Stimulated activated CD4-positive, alpha-beta T cell treated with anti-CD3 and anti-CD28 coated beads, Interleukin-2, amount 100 ng/mL, for 48 hours (primary cell): ENCODE measurements around the gene ART3.

Experiments
- DNase-seq, 2 donors: peaks; one replicate each; pipeline ENCODE4 v3.0.0-alpha.2; 2020

ART3 gene

DNA sequence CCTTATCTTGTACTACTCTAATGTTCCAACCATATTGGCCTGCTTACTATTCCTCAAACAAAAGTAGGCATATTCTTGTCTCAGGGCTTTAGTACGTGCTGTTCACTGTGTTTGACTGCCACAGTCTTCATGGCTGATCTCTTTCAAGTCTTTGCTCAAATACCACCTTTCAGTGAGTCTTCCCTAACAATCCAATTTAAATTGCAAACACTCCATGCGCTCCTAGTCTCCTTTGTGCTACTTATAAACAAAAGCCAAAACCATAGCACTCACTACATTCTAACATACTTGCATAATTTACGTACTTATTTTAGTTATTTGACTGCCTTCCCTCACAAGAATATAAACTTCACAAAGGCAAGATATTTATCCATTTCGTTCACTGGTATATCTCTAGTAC, 1.7 kb upstream of the ART3 start:
- no peak for DNase-seq

DNA sequence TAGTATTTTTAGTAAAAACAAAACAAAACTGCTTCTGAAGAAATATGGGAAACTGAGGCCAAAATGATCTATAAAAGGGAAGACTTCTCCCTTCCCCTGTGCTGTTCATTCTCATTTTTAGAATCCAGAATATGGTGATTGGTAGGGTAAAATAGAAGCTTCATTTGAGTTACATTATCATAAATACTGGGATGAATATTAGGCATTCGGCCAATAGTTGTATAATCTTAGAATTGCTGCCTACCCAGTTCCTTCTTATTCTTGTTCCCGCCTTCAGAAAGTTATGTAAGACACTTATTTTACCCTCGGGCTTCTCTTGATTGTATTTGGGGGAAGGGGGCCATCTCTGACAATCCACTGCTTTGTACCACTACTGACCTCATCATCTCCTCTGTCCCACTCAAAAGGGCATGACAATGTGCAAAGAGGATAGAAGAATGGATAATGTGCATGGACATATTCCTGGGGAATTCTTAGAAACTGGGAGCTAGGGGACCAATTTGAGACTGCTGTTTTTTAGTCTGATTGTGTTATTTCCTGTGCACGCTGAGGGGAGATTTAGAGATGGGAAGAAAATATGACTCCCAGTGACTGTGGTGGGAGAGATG, 588 bp downstream of the ART3 start:
- DNase-seq, result no peak

DNA sequence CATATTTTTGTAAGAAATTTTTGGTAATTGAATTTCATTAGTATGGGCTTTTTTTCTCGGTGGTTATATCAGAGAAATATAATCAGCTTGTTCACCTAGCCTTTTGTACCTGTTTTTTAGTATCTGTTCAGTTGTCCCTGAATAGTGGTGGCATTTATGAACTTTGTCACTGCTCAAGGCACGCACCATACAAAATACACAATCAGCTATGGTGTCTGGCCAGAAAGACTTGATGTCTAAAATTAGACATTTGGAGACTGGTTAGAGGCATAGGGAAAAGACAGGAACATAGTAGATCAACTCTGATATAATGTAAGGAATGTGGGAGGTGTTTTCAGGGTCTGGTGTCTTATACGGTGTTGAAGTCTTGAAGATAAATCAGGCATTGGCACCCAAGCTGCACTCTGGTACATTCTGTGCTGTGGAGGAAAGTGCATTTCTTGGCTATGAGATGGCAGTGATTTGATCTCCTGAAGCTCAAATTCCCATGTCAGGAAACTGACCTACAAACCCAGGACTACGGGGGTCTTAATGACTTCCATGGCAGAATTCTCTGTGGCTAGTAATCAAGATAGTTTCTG, 3.6 kb downstream of the ART3 start:
- no peak for DNase-seq

DNA sequence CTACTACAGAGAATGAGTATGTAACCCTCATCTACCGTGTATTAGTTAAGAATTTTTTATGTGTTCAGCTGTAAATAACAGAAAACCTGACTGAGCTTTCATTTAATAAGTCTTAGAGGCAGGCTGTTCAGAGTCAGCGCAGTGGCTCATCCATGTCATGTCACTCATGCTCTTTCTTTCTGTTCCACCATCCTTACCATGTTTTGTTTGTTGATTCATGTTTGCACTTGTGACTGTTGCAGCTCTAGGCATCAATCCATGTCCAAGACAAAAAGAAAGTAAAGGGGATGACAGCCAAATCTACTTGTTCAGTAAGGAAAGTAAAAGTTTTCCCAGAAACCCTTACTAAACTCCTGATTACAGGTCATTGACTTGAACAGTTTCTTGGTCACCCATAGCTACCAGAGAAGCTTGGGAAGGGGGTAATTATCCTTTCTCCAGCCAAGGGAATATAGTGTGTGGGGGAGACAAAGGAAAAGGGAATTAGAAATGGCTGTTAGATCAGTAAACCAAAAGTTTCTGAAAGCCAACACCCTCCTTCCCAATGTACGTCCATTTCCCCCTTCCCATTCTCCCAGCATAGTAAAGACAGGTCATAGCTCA, 9.0 kb downstream of the ART3 start:
- no peak for DNase-seq

DNA sequence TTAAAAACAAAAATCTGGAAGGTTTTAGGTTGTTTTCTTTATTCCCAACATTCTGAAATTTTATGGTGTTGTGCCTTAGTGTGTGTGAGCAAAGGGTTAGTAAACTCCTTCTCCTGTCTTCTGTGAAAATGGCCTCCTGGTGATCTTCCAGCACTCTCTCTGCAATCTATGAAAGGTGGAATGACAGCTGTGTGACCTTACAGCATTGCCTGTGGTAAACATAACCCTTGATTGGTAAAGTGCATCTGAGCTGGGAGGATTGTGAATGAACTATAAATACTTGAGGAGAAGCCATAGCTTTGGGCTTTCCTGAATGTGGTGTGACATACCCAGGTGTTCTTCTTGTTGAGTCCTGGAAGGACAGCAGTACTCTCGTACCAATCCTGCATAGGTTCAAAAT, 10.0 kb downstream of the ART3 start:
- no peak for DNase-seq

DNA sequence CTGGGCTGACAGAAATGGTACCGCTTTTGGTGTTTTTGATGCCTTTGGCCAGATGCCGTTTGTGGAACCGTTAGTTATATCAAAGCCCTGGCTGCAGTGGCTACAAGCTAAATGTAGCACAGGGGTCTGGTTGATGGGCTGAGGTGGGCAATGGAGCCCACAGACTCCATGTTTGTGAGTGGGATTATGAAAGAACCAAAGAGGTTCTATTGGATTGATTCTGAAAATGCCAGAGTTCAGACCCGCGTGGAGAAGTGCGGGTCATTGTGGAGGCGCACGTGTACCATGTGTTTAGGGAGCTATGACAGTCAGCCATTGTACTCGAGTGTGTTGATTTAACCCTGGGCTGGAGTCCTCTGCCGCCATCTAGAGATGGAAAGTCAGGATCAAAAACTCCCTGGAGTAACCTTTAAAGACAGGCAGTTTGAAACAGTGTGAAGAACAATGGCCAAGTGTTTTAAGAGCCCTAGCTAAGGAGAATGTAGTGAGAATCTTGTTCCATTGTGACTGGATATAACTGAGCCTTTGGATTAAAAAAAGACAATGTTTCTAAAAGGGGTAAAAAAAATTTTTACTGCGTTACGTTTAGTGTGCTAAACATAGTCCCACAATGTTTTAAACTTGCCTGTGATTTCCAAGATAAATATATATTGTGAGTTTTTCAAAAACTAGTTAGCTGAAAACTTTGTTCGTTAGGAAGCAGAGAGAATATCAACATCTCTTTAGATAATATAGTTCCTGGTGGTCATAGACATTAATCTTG, 12.7 kb downstream of the ART3 start:
- peak in 1 of 2 donors; percentile 4 for DNase-seq

DNA sequence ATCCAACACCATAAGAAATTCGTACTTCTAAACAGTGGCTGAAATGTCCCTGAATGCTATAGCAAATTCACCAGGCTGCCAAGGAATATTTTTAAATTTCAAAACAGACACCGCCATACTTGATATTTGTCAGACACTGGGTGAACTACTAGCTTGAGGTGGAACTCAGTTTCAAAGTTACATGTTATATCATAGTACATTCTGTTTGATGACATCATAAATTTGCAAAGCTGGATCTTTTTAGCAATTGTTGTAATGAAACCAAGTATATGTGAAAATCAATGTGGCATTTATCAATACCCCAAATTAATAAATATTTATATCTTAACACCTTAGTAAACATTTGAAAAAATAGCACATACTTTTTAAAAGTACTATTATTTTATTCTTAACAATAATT, 14.2 kb downstream of the ART3 start:
- DNase-seq, result no peak

DNA sequence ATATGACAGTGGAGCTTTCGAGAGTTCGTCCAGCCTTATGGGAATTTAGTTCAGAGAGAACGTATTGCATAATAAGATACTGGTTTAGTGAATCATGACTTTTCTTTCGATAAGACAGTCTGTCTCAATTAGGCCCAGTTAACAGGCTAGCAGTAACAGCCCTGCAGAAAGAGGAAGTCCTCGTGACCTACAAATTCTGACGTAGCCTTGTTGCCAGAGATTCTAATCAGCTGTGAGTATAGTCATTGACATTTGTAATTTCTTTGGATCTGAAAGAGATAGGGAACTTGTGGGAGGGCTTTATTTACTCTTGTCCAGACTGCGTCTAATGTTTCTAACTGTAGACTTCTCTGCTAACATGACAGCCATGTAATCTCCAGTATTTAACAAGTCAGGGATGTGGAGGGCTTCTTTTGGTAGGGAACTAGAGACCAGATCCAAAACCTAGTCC, 15.8 kb downstream of the ART3 start:
- no peak for DNase-seq

DNA sequence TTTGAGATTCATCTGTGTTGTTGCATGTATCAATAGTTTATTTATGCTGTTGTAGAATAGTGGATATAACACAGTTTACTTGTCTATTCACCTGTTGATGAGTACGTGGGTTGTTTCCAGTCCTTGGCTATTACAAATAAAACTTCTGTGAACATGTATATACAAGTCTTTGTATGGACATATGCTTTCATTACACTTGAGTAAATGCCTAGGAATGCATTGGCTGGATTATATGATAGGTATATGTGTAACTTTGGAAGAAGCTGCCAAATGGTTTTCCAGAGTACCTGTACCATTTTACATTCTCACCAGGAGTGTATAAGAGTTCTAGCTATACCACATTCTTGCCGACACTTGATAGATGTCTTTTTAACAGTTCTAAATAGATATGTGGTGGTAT, 16.5 kb downstream of the ART3 start:
- DNase-seq, result no peak

DNA sequence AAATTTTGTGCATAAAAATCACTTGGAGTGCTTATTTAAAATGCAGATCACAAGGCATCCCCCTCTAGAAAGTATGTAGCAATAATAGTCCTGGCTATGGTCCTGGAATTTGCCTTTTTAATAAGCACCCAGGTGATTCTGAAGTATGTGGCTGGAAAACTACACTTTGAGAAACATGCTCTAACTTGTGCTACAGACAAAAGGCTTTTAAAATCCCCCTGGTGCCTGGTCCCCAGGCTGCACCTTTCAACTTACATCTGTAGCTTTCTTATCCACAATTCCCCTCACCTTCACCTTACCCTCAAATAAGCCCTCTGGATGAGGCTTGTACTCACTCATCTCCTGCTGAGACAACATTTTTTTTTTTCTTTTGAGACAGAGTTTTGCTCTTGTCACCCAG, 21.1 kb downstream of the ART3 start:
- DNase-seq, result no peak

DNA sequence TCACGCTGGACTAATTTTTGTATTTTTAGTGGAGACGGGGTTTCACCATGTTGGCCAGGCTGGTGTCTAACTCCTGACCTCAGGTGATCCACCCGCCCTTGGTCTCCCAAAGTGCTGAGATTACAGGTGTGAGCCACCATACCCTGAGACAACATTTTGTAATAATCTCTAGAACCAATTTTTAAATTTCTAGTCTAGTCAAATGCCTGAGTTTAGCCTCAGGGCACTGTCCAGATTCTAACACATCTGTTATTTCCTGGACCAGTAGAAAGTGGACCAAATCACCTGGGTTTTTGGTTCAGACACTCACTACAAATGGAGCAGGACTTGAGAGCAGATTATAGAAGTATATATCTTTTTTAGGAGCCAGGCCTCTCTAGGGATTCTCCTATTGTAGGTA, 21.6 kb downstream of the ART3 start:
- DNase-seq, result no peak

DNA sequence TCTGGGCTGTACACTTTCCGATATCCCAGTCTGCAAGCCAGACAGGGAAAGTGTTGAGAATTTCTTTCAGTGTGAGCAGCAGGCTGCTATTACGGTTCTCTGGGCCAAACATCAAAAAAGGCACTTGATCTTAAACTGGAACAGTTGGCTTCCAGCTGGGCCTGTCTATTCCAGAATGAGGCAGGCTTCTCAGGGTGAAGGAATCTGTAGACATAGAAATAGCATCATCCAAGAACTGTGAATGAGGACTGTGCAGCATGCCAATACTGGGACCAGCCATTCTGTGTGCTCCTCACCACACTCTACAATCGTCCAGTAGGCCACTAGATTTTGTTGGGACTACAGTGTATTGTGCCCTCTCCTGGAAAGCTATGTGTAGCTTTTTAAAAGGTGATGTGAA, 31.1 kb downstream of the ART3 start:
- no peak for DNase-seq

DNA sequence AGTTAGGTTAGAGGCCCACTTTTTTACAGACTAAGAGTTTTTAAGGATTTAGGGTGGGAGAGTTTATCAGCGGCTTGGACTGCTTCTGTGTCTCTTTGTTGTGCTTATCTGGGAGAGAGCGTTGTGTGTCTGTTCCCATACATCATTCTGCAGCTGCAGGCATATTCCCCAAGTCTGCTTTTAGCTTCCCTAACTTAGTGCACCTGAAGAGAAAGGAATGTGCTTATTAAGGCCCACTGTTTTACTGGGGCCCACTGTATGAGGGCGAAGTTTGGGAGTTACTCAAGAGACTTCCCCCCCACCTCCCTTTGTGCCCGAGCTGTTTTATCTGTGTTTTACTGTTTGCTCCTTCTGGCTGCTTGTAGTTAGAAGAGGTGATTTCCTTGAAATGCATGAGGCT, 31.9 kb downstream of the ART3 start:
- no peak for DNase-seq

DNA sequence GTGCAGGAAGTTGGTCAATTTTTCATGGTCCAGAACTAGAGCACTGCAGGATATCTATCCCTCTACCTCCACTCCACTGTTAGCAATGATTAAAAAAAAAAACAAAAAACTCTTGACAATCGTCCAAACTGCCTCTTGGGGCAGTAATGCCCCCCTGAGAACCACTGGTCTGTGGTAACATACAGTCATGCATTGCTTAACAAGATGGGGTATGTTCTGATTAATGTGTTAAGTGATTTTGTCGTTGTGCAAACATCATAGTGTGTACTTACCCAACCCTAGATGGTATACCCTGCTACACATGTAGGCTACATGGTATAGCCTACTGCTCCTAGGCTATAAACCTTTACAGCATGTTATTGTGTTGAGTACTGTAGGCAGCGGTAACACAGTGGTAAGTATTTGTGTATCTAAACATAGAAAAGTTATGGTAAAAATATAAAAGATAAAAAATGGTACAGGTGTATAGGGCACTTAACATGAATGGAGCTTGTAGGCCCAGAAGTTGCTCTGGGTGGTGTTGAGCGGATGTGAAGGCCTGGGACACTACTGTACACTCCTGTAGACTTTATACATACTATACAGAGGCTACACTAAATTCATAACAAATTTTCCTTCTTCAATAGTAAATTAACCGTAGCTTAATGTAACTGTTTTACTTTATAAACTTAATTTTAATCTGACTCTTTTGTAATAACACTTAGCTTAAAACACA, 34.1 kb downstream of the ART3 start:
- DNase-seq, result no peak

DNA sequence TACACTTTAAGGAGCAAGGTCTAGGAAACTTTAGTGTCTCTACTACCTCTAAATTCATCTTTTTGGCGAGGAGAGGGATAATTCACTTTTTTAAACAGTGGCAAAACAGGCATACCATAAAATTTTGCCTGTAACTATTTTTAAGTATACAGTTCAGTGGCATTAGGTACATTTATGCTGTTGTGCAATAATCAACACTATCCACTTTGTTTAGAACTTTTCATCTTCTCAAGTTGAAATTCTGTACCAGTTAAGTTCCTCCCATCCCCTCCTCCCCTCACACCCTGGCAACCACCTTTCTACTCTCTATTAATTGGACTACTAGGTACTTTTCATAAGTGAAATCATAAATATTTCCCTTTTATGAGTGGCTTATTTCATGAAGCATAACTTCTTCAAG, 42.3 kb downstream of the ART3 start:
- no peak for DNase-seq

DNA sequence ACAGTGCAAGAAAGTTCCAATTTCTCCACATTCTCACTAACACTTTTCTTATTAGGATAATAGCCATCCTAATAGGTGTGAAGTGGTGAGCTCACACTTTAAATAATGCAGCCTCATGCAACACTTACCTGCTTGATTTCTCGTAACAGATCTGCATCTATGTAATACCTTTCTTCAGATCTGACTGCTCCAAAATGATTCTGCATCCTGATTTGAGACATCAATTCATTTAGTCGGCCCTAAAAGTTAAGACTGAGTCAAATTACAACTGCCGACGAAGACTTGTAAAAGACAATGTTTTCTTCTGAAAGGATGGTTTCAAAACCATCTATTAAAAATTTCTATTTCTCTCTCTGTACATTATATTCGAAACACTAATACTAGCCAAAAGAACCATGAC, 43.0 kb downstream of the ART3 start:
- no peak for DNase-seq

DNA sequence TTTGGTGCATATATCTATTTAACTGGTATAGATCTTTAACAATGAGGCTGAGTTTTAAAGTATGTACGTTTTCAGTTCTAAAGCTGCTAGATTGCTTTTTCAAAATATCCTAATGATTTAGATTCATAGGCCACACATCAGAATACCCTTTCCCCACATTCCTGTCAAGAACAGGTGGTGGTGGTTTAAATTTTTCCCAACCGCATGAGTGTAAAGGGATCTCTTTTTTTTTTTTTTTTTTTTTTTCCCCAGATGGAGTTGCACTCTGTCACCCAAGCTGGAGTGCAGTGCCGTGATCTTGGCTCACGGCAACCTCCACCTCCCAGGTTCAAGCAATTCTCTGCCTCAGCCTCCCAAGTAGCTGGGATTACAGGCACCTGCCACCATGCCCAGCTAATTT, 45.7 kb downstream of the ART3 start:
- DNase-seq, result no peak

DNA sequence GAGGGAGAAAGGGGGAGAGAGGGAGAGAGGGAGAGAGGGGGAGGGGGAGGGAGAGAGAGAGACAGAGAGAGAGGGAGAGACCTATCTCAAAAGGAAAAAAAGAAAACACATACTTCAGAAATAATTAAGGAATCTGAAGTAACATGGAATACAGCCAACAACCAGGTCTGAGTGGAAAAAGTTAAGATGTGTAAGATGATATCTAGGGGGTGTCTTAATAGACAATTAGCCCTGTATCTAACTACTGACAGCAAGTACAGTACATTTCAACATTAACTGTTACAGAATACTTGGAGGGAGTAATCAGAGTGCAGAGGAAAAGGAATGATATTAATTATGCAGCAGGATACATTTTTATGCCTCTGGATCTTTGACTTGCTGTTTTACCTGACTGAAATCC, 51.3 kb downstream of the ART3 start:
- DNase-seq, result no peak

DNA sequence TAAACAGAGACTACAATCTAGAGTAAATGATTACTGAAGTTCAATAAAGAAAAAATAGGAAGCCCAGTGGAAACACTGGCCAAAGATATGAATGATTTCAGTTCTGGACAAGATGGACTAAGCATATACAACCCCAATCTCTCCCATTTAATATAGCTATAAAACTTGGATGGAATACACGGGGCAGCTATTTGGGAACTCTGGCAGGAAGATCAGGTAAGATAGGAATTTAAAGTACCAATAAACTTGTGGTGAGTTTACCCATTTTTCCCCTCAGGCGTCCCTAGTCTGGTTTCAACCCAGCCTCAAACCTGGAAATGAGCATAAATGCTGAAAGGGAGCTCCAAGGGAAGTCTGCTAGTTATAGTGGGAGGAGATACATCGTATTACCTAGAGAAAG, 53.2 kb downstream of the ART3 start:
- no peak for DNase-seq

DNA sequence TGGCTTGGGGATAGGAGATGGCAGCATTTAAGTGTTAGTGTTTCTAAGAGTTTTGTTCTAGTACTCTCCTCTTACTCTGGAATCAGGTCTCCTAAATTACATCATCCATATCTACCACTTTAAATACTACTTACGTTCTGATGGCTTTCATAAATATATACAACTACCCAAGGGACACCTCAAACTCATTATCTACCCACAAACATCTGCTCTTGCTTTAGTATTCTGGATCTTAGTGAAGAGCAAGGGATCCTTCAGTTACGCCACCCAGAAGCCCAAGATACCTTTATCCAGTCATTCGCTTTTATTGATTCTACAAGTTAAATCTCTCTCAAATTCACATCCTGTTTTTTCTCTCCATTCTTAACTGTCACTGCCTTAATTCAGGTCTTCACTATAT, 66.7 kb downstream of the ART3 start:
- no peak for DNase-seq

DNA sequence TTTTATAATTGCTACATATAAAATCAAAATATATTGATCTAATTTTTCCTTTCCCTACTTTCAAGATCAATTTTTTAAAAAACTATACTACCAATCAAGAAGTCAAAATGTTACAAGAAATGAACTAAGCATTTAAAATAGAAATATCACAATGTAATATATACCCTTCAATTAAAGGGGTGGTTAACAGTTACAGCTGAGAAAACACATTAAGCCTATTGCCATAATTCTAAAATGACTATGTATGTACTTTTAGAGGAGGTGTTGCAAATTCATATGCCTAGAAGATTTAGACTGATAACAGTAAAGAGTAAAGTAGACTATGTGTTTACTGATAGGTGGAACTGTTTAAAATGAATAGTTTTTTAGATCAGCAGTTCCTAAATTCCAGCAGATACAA, 70.0 kb downstream of the ART3 start:
- no peak for DNase-seq

DNA sequence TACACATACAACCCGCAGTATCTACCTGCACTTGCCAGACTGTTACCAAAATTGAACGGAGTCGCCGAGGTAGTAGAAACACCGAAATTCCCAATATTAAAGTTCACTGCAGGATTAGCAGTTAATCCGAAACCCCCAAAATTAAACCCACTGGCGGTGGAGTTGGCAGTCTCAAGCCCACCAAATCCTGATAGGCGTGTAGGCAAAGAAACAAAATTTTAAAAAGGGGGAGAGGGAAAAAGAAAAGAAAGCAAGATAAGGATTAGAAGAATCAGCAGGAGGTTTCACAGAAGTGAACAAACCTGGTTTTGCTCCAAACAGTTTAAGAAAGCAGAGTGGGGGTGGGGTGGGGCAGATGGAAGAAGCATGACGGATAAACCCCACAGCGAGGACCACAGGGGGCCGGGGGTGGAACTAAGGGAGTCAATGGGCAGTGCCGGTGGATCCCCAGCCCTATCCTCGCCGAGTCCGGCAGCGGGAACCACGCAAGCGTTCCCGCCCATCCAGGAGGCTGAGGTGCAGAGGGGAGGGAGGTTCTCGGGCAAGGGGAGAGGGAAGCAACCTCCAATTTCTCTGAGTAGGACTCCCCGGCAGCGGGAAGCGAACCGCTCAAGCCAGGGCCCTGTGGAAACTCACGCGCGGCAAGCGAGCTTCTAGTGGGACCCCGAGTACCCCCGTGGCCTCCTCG, 73.1 kb downstream of the ART3 start:
- DNase-seq, result peak; percentile 24 to 36
